HG03558 (cell line): ENCODE measurements around the gene CYP2B6.
"Not testable (repeated sequence)": the region's sequence is repeated elsewhere in the genome, so short reads cannot be mapped to it uniquely, and the experiment has no call there.

ENCODE experiments used
- ATAC-seq: cut with Tn5 transposase; IDR thresholded peaks from one replicate; pipeline ENCODE4 v1.9.1; 2021; ENCODE audit warnings: moderate number of reproducible peaks; ENCODE audit not compliant: unreplicated experiment; ENCODE audit errors: extremely low read depth

The CYP2B6 gene

GRCh38 chr19:40990972-40991381 is at the start of gene CYP2B6:
Gene CYP2B6, plus strand, starts transcription at chr19:40991282. Its CDS starts 24 bp downstream, at chr19:40991306.
- ATAC-seq, result no peak

- ATAC-seq, result no peak
Measured at GRCh38 chr19:40941481-40942219, 49.4 kb upstream of the CYP2B6 start.

GRCh38 chr19:40945645-40946044 is 45.4 kb upstream of the CYP2B6 start:
- no peak for ATAC-seq

GRCh38 chr19:40947114-40947513 is 44.0 kb upstream of the CYP2B6 start:
- ATAC-seq, result no peak

- ATAC-seq, result no peak
Measured at GRCh38 chr19:40947573-40947972, 43.5 kb upstream of the CYP2B6 start.

- no peak for ATAC-seq
Measured at GRCh38 chr19:40948580-40949299, 42.3 kb upstream of the CYP2B6 start.

GRCh38 chr19:40954573-40954972 is 36.5 kb upstream of the CYP2B6 start:
- ATAC-seq, result no peak

GRCh38 chr19:40959338-40959737 is 31.7 kb upstream of the CYP2B6 start:
- no peak for ATAC-seq

GRCh38 chr19:40960062-40960685 is 30.9 kb upstream of the CYP2B6 start:
- no peak for ATAC-seq

- no peak for ATAC-seq
Measured at GRCh38 chr19:40960780-40961179, 30.3 kb upstream of the CYP2B6 start.

- no peak for ATAC-seq
Measured at GRCh38 chr19:40962460-40962961, 28.6 kb upstream of the CYP2B6 start.

GRCh38 chr19:40964361-40964760 is 26.7 kb upstream of the CYP2B6 start:
- ATAC-seq, result not testable (repeated sequence)

GRCh38 chr19:40965351-40965750 is 25.7 kb upstream of the CYP2B6 start:
- not testable (repeated sequence) for ATAC-seq

GRCh38 chr19:40966591-40966990 is 24.5 kb upstream of the CYP2B6 start:
- ATAC-seq, result not testable (repeated sequence)

- ATAC-seq, result not testable (repeated sequence)
Measured at GRCh38 chr19:40968065-40968464, 23.0 kb upstream of the CYP2B6 start.

- not testable (repeated sequence) for ATAC-seq
Measured at GRCh38 chr19:40969721-40970120, 21.4 kb upstream of the CYP2B6 start.

- ATAC-seq, result not testable (repeated sequence)
Measured at GRCh38 chr19:40970396-40971345, 20.4 kb upstream of the CYP2B6 start.

GRCh38 chr19:40974633-40975037 is 16.4 kb upstream of the CYP2B6 start:
- no peak for ATAC-seq

- ATAC-seq, result no peak
Measured at GRCh38 chr19:40976134-40976533, 14.9 kb upstream of the CYP2B6 start.

GRCh38 chr19:40976724-40977123 is 14.4 kb upstream of the CYP2B6 start:
- ATAC-seq, result no peak
